Muscle layer of duodenum (tissue), 2 donors: Measurements from ENCODE around the gene UBE2K.
"Not testable (repeated sequence)": the region's sequence is repeated elsewhere in the genome, so short reads cannot be mapped to it uniquely, and the experiment has no call there.

Experiments used
- H3K27ac ChIP-seq: one replicate; pipeline ENCODE4 v1.7.0; 2013; ENCODE audit warnings: mild to moderate bottlenecking, low read length
- H3K27me3 ChIP-seq: one replicate; pipeline ENCODE4 v1.7.0; 2013; ENCODE audit warnings: low read depth, mild to moderate bottlenecking, control low read depth, low read length
- H3K36me3 ChIP-seq, 2 donors: one replicate each; pipeline ENCODE4 v1.7.0; 2013; ENCODE audit warnings: low read length in 2 of 2, control low read depth in 1 of 2, mild to moderate bottlenecking in 1 of 2; ENCODE audit not compliant: insufficient read depth in 2 of 2, control insufficient read depth in 1 of 2
- H3K4me1 ChIP-seq, 2 donors: one replicate each; pipeline ENCODE4 v1.7.0; 2013; ENCODE audit warnings: low read length in 2 of 2, mild to moderate bottlenecking in 2 of 2, control low read depth in 1 of 2, moderate library complexity in 1 of 2; ENCODE audit not compliant: insufficient read depth in 2 of 2, control insufficient read depth in 1 of 2
- H3K4me3 ChIP-seq, 2 donors: one replicate each; pipeline ENCODE4 v1.7.0; 2013; ENCODE audit warnings: low read length in 2 of 2, low read depth in 1 of 2, mild to moderate bottlenecking in 1 of 2
- H3K9me3 ChIP-seq, 2 donors: one replicate each; pipeline ENCODE4 v1.7.0; 2013; ENCODE audit warnings: low read length in 2 of 2, control low read depth in 1 of 2, mild to moderate bottlenecking in 1 of 2; ENCODE audit not compliant: control insufficient read depth in 1 of 2
- donor health status: healthy.

Gene UBE2K

GRCh38 chr4:39770005-39770404, 72.1 kb downstream of the UBE2K start:
- peaks cover 15 to 31% of the 10 kb centered on the region in 2 donors for H3K36me3 ChIP-seq
- no peaks in the 10 kb centered on the region for H3K4me1 ChIP-seq
- H3K27ac ChIP-seq, result no peak overlapping the region
- no peaks in the 10 kb centered on the region for H3K9me3 ChIP-seq
- no peak overlapping the region for H3K4me3 ChIP-seq
- no peaks in the 10 kb centered on the region for H3K27me3 ChIP-seq

GRCh38 chr4:39770471-39770870, 72.5 kb downstream of the UBE2K start:
- Histone ChIP-seq H3K27ac (no peak overlapping the region), H3K36me3 (peaks cover 19 to 33% of the 10 kb centered on the region in 2 donors), H3K27me3 (no peaks in the 10 kb centered on the region), H3K4me3 (no peak overlapping the region), H3K4me1 (no peaks in the 10 kb centered on the region), H3K9me3 (no peaks in the 10 kb centered on the region)

- Histone ChIP-seq H3K4me1 (no peaks in the 10 kb centered on the region), H3K27ac (no peak overlapping the region), H3K9me3 (no peaks in the 10 kb centered on the region), H3K36me3 (peaks cover 25 to 36% of the 10 kb centered on the region in 2 donors), H3K4me3 (no peak overlapping the region), H3K27me3 (no peaks in the 10 kb centered on the region)
Observed at GRCh38 chr4:39770969-39771724, 73.2 kb downstream of the UBE2K start.

GRCh38 chr4:39781988-39782387, 84.1 kb downstream of the UBE2K start:
- H3K9me3 ChIP-seq, H3K27me3 ChIP-seq, H3K4me3 ChIP-seq, H3K27ac ChIP-seq, H3K4me1 ChIP-seq: not testable (repeated sequence)
- peaks cover 12 to 25% of the 10 kb centered on the region in 2 donors for H3K36me3 ChIP-seq

GRCh38 chr4:39785083-39785482, 87.1 kb downstream of the UBE2K start:
- Histone ChIP-seq H3K4me1 (no peaks in the 10 kb centered on the region), H3K9me3 (no peaks in the 10 kb centered on the region), H3K27ac (no peak overlapping the region), H3K27me3 (no peaks in the 10 kb centered on the region), H3K36me3 (peaks cover 0 to 3% of the 10 kb centered on the region in 2 donors), H3K4me3 (no peak overlapping the region)

- H3K36me3 ChIP-seq, result no peaks in the 10 kb centered on the region
- H3K4me1 ChIP-seq, result no peaks in the 10 kb centered on the region
- H3K9me3 ChIP-seq, result no peaks in the 10 kb centered on the region
- no peaks in the 10 kb centered on the region for H3K27me3 ChIP-seq
- H3K4me3 ChIP-seq, result no peak overlapping the region
- no peak overlapping the region for H3K27ac ChIP-seq
Observed at GRCh38 chr4:39786838-39787237, 88.9 kb downstream of the UBE2K start.

- Histone ChIP-seq H3K4me1 (no peaks in the 10 kb centered on the region), H3K9me3 (no peaks in the 10 kb centered on the region), H3K27ac (no peak overlapping the region), H3K36me3 (no peaks in the 10 kb centered on the region), H3K4me3 (no peak overlapping the region), H3K27me3 (no peaks in the 10 kb centered on the region)
Observed at GRCh38 chr4:39792128-39792527, 94.2 kb downstream of the UBE2K start.

GRCh38 chr4:39792529-39792928, 94.6 kb downstream of the UBE2K start:
- H3K9me3 ChIP-seq, result no peaks in the 10 kb centered on the region
- H3K27me3 ChIP-seq, result no peaks in the 10 kb centered on the region
- no peaks in the 10 kb centered on the region for H3K36me3 ChIP-seq
- no peak overlapping the region for H3K27ac ChIP-seq
- H3K4me1 ChIP-seq, result no peaks in the 10 kb centered on the region
- no peak overlapping the region for H3K4me3 ChIP-seq

GRCh38 chr4:39792976-39793375, 95.0 kb downstream of the UBE2K start:
- not testable (repeated sequence) for H3K27me3 ChIP-seq, H3K4me3 ChIP-seq, H3K9me3 ChIP-seq, H3K27ac ChIP-seq, H3K36me3 ChIP-seq, H3K4me1 ChIP-seq

- Histone ChIP-seq H3K27ac (no peak overlapping the region), H3K36me3 (no peaks in the 10 kb centered on the region)
Observed at GRCh38 chr4:39802005-39802404, 104.1 kb downstream of the UBE2K start.

GRCh38 chr4:39808231-39808749, 110.4 kb downstream of the UBE2K start:
- Histone ChIP-seq H3K27me3 (no peaks in the 10 kb centered on the region), H3K36me3 (no peaks in the 10 kb centered on the region), H3K4me1 (no peaks in the 10 kb centered on the region), H3K4me3 (no peak overlapping the region), H3K9me3 (no peaks in the 10 kb centered on the region), H3K27ac (no peak overlapping the region)

More at GRCh38 chr4:39802005-39802404, 104.1 kb downstream of the UBE2K start:
- no peaks in the 10 kb centered on the region for H3K4me1 ChIP-seq
- H3K4me3 ChIP-seq, result no peak overlapping the region
- H3K27me3 ChIP-seq, result no peaks in the 10 kb centered on the region
- H3K9me3 ChIP-seq, result no peaks in the 10 kb centered on the region

- no peaks in the 10 kb centered on the region for H3K9me3 ChIP-seq
- no peaks in the 10 kb centered on the region for H3K4me1 ChIP-seq
- no peaks in the 10 kb centered on the region for H3K27me3 ChIP-seq
- no peaks in the 10 kb centered on the region for H3K36me3 ChIP-seq
- no peak overlapping the region for H3K27ac ChIP-seq
- H3K4me3 ChIP-seq, result no peak overlapping the region
Observed at GRCh38 chr4:39812500-39812899, 114.6 kb downstream of the UBE2K start.
